GM15510 (cell line): ENCODE results near the gene FYCO1.

Experiments
- POLR2A ChIP-seq: IDR thresholded peaks from 3 replicates; pipeline ENCODE4 v1.6.1; 2011; ENCODE audit warnings: borderline replicate concordance; ENCODE audit not compliant: insufficient read length; ENCODE audit errors: extremely low read depth

Gene FYCO1

DNA sequence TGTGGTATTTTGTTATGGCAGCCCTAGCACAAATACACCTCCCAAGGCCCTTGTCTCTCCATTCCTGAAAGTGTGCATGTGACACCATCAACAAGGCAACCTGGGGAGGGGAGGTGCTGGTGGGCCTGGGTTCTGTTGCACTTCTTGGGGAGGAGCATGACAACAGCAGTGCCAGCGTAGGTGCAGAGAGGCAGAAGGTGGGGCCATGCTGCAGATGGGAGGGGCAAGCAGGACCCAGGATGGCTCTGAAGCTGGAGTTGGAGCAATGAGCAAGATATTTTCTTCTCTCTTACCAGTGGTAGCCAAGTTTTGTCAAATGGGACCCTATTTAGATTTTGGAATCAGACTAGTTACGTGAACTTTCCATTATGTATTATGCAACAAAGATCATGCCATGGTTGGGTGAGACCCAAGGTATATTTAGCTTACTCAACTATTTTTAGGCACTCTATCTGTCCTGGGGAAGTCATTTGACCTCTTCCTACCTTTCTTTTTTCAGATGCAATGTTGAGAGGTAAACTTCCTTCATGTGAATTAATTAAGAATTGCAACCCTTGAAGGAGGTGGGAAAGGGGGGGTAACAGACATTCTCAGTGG is 3.4 kb downstream of the FYCO1 start:
- no peak for TF ChIP-seq POLR2A

DNA sequence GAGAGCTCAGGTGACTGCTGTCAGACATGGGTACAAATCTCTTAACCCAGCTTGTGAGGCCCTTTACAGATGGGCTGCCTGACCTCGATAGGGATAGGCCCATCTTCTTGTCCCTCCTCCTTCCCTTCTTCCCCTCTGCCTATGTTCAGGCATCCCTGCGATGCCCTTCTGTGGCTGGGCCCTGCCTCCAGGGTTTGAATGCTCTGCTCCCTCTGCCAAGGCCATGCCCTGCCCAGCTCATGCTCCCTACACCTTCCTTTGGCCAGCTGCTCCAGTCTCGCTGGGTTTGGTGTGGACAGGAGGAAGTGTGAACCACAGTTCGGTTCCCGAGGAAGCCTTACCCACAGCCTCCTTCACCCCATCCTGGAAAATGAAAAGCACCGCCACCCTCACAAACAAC is 4.3 kb downstream of the FYCO1 start:
- no peak for TF ChIP-seq POLR2A

DNA sequence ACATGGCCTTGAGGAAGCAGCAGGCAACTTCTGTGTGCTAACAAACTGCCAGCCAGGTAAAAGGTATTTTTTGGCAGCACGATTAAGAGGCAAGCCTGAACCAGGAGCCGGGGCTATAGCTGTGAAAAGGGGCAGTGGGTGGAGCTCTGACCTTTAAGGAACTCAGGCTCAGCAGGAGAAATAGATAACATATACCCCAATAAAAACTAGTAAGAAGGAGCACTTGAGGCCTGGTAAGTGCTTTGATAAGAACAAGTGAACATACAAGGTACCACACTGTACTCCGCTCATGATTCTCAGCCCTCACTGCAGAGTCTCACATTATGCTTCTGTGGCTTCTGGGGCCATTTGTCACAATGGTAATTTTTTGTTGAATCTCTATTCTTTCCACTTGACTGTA is 5.4 kb downstream of the FYCO1 start:
- no peak for TF ChIP-seq POLR2A

DNA sequence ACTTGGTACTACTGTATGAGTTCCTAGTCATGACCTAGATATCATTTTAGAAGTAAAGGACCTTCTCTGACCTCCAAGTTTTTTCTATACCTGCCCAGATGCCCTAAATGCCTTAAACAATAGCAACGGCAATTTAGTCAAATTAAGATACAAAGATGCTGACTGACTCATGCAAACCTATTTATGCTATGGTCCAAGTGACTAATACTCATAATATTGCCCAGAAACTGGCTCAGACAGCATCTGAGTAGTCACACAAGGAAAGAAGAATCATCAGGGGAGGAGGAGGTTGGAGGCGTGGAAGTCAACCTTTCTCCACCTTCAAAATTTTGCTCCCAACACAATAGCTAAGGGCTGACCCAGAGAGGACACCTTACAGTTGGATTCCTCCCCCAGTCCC is 6.8 kb downstream of the FYCO1 start:
- TF ChIP-seq POLR2A, result no peak

DNA sequence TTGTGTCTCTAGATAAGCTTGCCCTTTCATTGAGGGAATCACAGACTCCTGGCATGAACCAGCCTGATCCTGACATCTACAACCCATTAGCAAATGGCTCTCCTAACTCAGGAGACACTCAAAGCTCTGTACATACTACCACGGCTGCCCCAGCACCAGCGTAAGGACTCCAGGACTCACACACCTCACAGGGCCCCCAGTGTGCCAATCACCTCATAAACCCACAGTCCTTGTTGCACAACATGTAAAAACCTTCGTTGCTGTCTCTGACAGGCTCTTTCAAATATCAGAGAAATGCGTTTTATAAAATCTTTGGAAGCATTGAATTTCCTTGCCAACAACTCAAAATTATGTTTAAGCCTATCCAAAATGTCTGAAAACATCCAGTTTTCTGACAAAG is 7.3 kb downstream of the FYCO1 start:
- TF ChIP-seq POLR2A, result no peak

DNA sequence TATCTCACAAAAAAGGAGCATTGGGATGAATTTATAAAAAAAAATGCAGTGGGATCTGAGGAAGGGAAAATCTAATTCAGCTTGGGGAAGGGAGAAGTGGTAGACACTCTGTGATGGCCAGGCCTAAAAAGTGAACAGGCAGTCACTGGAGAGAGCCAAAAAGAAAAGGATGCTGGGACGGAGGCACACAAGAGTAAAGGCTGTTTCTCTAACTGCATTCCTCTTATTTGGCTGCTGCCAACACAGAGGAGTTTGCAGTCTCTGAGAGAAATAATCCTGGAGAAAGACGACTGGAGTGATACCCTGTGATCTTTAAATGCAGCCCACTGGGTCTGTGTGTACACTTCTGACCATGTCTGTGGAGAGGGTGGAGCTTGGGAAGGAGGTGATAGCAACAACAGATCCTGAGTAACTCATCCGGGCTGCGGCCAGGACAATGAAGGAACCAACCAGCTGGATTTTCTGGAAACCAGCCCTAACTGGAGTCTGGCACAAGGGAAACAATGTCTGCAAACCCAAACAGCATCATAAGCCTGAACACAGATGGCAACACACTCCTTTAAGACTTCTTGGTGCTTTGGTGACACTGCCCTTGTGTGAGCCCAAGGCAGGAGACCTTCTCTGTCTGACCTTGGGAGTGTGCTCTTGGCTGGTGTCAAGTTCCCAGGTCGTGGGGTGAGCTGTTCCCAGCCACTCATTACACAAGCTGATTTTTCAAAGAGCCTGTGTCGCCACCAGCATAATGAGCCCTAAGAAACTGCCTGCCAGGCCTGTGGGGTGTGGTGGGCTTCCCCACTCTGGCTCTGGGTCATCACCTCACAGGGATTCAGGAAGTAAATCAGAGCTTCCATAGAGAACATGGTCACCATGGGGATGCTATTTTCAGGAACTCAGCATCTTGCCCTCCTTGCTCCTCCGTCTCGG is 8.0 kb downstream of the FYCO1 start:
- no peak for TF ChIP-seq POLR2A

DNA sequence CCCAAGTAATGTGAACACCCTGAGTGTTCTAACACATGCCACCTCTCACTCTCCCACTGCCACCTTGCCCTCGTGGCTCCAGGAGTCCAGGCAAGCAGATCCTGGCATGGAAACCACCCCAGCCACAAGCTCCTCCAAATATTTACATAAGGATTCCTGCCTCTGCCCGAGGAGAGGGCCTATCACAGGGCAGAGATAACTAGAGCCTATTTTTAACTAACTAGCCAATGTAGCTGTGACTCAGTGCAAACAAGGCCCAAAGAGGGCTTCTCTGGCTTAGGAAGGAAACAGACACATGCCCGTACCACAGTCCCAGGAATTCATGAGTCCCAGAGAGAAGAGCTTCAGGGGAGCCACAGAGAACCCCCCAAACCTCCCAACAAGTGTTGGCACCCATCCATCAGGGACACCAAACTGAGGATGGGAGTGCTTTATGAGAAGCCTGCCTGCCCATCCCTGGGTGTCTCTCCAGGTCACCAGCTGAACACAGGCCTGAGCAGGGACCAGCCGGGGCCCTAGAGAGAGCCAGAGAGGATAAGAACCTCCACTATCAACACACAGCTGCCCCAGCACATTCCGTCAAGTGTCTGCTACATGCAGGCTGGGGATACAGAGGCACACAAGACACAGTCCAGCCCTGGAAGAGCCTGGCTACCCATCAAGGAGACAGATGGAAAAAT is 9.2 kb downstream of the FYCO1 start:
- TF ChIP-seq POLR2A, result no peak

DNA sequence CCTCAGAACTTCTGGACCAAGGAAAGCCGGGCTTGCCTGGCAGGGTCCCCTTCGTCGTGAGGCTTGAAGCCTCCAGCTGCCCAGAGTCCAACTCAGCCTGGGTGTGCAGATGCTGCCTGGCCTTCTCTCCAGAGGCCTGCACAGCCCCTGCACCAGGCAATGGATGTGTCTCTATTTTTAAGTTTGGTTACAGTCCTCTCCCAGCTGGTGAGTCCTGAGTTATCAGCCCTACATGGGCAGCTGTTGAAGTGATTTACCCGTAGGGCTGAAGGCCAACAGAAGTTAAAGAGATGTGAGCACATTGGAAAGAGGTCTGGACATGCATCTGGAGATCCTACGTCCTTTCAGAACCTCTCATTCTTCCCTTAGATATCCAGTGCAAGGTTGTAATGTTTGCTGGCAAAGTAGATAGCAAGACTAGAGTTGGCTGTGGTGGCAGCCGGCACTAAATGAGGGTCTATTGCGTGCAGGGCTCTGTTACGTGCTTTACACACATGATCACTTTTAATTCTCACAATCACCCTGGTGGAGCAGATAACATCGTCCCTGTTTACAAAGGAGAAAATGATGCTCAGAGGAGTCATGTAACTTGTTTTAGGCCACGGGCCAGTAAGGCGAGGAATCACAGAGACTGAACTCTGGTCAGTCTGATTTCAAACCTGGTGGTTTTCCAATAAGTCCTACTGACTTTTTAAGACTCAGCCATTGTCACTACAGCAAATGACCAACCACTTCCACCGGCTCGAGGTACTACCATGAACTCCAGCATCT is 9.9 kb downstream of the FYCO1 start:
- TF ChIP-seq POLR2A, result no peak

DNA sequence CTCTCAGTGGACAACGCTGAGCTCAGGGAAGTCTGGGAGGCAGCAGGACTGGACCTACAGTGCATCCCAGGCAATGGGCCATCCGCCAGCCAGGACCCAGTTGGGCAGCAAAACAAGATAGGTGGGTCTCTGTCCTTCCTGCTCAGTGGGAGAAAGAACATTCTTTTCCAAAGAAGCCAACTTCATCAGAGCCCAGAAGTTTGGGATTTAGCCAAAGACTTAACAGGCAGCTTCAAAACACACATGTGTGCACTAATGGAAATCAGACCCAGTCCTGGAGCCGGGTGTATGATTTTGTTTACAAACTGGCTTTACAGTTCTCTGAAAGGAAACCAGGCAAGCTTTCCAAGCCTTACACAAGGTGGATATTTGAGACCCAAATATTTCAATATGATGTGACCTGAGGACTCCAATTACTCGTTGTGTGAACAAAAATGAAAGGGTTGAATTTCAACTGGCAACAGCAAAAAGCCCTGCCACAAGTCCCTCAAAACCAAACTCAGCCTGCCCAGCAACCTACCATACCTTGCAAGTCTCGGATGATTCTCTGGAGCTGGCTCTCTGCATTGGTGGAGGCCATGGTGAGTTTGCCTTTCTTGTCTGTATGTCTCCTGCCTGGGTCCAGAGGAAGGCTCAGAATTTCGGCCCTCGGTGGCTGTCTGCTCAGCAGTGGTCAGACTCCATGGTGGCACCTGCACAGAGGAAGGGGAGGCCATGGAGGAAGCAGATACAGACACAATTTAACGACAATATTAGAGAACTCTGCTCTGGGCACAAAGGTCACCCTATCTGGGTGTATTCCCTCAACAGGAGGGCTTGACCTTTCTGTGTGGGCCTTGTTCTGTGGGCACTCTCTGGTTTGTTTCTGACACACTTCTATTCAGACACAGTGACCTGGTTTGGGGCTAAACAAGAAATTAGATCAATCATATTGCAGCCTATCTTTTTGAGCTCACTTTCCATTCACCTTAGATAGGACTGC is 11.0 kb downstream of the FYCO1 start:
- no peak for TF ChIP-seq POLR2A

DNA sequence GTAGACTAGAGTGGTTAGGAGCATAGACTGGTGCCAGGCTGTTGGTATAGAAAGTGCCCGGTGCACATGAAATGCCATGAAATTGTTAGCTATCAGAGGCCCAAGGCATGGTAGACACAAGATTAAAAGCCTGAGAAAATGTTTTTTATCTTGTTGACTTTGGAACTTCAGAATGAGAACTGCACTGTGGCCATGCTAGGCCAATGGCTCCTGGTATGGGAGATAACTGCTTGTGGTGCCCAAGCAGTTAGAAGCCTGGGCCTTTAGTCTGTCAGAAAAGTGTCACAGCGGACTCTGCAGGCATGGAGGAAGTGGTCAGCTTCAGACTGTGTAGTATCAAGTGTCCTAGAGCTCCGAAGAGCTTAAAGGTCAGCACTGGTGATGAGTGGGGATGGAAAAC is 11.9 kb downstream of the FYCO1 start:
- no peak for TF ChIP-seq POLR2A

DNA sequence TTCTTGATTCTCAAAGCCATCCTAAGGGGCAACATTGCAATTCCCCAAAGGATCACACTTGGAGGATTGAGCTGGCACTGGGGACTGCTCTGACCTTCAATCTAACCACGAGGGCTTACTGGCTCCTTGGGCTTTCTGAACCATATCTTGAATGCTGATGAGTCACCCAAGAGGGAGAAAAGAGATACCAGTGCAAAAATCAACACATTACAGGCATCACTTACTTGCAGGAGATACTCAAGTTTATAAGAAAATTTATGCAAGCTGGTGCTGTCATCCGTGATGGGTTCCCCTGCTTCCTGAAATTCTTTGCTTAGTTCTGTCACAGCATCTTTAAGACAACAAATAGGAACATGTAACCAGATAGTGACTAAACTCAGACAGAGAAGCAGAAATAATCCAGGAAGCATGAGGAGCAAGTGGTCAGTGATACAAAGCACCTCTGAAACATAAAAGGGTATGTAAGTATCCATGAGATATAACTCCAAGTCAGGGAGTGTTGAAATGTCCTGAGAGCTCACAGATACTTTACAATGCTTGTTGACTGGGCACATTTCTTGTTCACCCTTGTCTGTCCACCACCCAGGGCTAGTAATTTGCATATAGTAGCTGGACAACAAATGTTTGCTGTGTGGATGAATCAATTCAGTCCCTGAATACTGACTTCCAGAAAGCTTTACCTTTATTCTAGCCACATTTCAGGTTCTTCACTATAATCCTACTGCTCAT is 14.1 kb downstream of the FYCO1 start:
- TF ChIP-seq POLR2A, result no peak

DNA sequence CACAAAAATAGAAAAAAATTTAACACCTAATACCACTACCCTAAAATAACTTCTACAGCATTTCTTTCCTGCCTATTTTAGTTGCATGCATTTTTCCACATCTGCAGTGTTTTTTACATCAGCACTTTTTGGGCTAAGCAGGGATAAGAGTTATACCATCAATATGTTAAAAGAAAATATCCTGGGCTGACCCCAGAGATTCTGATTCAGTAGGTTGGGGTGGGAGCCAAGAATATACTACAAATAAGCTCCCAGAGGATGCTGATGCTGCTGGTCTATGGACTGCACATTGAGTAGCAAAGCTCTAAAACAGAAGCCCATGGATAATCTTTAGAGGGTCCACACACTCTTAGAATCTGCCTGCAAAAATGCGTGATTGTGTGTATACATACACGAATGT is 14.8 kb downstream of the FYCO1 start:
- no peak for TF ChIP-seq POLR2A

DNA sequence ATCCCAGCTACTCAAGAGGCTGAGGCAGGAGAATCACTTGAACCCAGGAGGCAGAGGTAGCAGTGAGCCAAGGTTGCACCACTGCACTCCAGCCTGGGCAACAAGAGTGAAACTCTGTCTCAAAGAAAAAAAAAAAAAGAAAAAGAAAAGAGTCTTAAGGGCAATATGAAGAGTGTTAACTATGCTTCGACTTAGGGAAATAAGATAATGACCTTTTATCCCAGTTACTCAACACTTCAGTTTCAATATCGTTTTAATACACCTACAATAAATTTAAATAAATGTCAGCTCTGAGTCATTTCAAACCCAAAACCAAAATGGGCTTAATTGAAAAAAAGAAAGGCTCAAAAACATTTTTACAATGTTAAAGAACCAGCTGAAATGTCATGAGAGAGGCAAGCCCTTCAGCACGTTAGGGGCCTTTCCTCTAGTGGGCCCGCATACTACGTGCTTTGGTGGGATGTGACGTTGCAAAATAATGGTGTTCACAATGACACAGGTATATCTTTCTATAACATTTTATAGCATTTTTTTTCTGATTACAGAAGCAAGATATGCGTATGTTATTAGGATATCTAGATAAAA is 15.3 kb downstream of the FYCO1 start:
- no peak for TF ChIP-seq POLR2A
